ENCODE data around the gene PRR15L. TPM values are rescaled to one million over a fixed set of nuclear protein-coding genes. Genes with fewer than 3 reads are reported as not detected.
"Not testable (repeated sequence)": the region's sequence is repeated elsewhere in the genome, so short reads cannot be mapped to it uniquely, and the experiment has no call there.

PRR15L gene
- total and polyA plus RNA-seq, 2 experiments from 2014 or later: 56.5 to 66.4 TPM

GRCh38 chr17:47937941-47938340, 19.7 kb downstream of the PRR15L start:
- no peak overlapping the region for H2AFZ ChIP-seq
- H3K36me3 ChIP-seq (replicated peaks; ENCODE audit: insufficient read depth, low read depth): no peaks in the 10 kb centered on the region
- H4K20me1 ChIP-seq (ENCODE audit: insufficient read depth, poor library complexity, severe bottlenecking): no peaks in the 10 kb centered on the region
- H3K4me3 ChIP-seq: no peak overlapping the region
- H3K4me1 ChIP-seq (ENCODE audit: insufficient read depth): no peaks in the 10 kb centered on the region
- H3K27ac ChIP-seq: no peak overlapping the region
- H3K4me2 ChIP-seq: no peak overlapping the region
- TF ChIP-seq EZH2phosphoT487 (IDR thresholded peaks at IDR 0.05; ENCODE audit: low read depth, severe bottlenecking, unreplicated experiment) (no peak), CTCF (IDR thresholded peaks at IDR 0.05; ENCODE audit: poor library complexity) (no peak), EZH2 (IDR thresholded peaks at IDR 0.05; ENCODE audit: borderline replicate concordance) (no peak)
- DNase-seq (ENCODE audit: low spot score): no peak
- H3K79me2 ChIP-seq: no peaks in the 10 kb centered on the region
- no peaks in the 10 kb centered on the region for H3K9me2 ChIP-seq (replicated peaks; ENCODE audit: insufficient read depth)
- H3K27me3 ChIP-seq: no peaks in the 10 kb centered on the region
- WGBS (ENCODE audit: low lambda C conversion rate, missing lambda C conversion rate): 94% methylated on average over 5 of the region's 5 CpGs
- H3K9me3 ChIP-seq (ENCODE audit: low read depth): no peaks in the 10 kb centered on the region

GRCh38 chr17:47935961-47936360, 21.7 kb downstream of the PRR15L start:
- Histone ChIP-seq H3K4me3 (no peak overlapping the region), H3K79me2 (no peaks in the 10 kb centered on the region), H4K20me1 (ENCODE audit: insufficient read depth, poor library complexity, severe bottlenecking) (no peaks in the 10 kb centered on the region), H3K27ac (no peak overlapping the region), H3K36me3 (replicated peaks; ENCODE audit: insufficient read depth, low read depth) (no peaks in the 10 kb centered on the region), H3K9me2 (replicated peaks; ENCODE audit: insufficient read depth) (no peaks in the 10 kb centered on the region), H3K9me3 (ENCODE audit: low read depth) (no peaks in the 10 kb centered on the region), H3K4me2 (no peak overlapping the region), H2AFZ (no peak overlapping the region), H3K27me3 (no peaks in the 10 kb centered on the region), H3K4me1 (ENCODE audit: insufficient read depth) (no peaks in the 10 kb centered on the region)
- WGBS (ENCODE audit: low lambda C conversion rate, missing lambda C conversion rate): 90% methylated on average over 5 of the region's 5 CpGs
- TF ChIP-seq EZH2 (IDR thresholded peaks at IDR 0.05; ENCODE audit: borderline replicate concordance): no peak
- TF ChIP-seq EZH2phosphoT487 (IDR thresholded peaks at IDR 0.05; ENCODE audit: low read depth, severe bottlenecking, unreplicated experiment): no peak
- TF ChIP-seq CTCF (IDR thresholded peaks at IDR 0.05; ENCODE audit: poor library complexity): no peak
- DNase-seq (ENCODE audit: low spot score): no peak

- not testable (repeated sequence) for H3K9me2 ChIP-seq (replicated peaks; ENCODE audit: insufficient read depth); H4K20me1 ChIP-seq (ENCODE audit: insufficient read depth, poor library complexity, severe bottlenecking); H3K36me3 ChIP-seq (replicated peaks; ENCODE audit: insufficient read depth, low read depth); H3K27me3 ChIP-seq; H3K9me3 ChIP-seq (ENCODE audit: low read depth); H3K79me2 ChIP-seq; H3K4me1 ChIP-seq (ENCODE audit: insufficient read depth); H3K27ac ChIP-seq; H3K4me3 ChIP-seq; H3K4me2 ChIP-seq; DNase-seq (ENCODE audit: low spot score); H2AFZ ChIP-seq
- WGBS (ENCODE audit: low lambda C conversion rate, missing lambda C conversion rate): 76% methylated on average over 3 of the region's 3 CpGs
Observed at GRCh38 chr17:47935468-47935867, 22.2 kb downstream of the PRR15L start.

GRCh38 chr17:47934856-47935255, 22.8 kb downstream of the PRR15L start:
- Histone ChIP-seq H3K4me2 (no peak overlapping the region), H3K9me3 (ENCODE audit: low read depth) (no peaks in the 10 kb centered on the region), H3K27ac (no peak overlapping the region), H3K27me3 (no peaks in the 10 kb centered on the region), H3K36me3 (replicated peaks; ENCODE audit: insufficient read depth, low read depth) (no peaks in the 10 kb centered on the region), H3K9me2 (replicated peaks; ENCODE audit: insufficient read depth) (no peaks in the 10 kb centered on the region), H3K4me1 (ENCODE audit: insufficient read depth) (no peaks in the 10 kb centered on the region), H3K79me2 (no peaks in the 10 kb centered on the region), H2AFZ (no peak overlapping the region), H3K4me3 (no peak overlapping the region), H4K20me1 (ENCODE audit: insufficient read depth, poor library complexity, severe bottlenecking) (no peaks in the 10 kb centered on the region)
- no peak for TF ChIP-seq EZH2 (IDR thresholded peaks at IDR 0.05; ENCODE audit: borderline replicate concordance)
- no peak for TF ChIP-seq CTCF (IDR thresholded peaks at IDR 0.05; ENCODE audit: poor library complexity)
- no peak for TF ChIP-seq EZH2phosphoT487 (IDR thresholded peaks at IDR 0.05; ENCODE audit: low read depth, severe bottlenecking, unreplicated experiment)
- DNase-seq (ENCODE audit: low spot score): no peak
- 100% methylated on average over 1 of the region's 1 CpG for WGBS (ENCODE audit: low lambda C conversion rate, missing lambda C conversion rate)
